Testis (tissue), 3 donors: ENCODE results near the gene KCTD13. TPM values are rescaled to one million over a fixed set of nuclear protein-coding genes. Genes with fewer than 3 reads are reported as not detected.
"Not testable (repeated sequence)": the region's sequence is repeated elsewhere in the genome, so short reads cannot be mapped to it uniquely, and the experiment has no call there.

Experiments
- DNase-seq: peaks from one replicate; pipeline ENCODE4 v3.0.0-alpha.2; 2019
- H3K27ac ChIP-seq, 2 donors: fragments of 200-600 bp; sonication (generic); one replicate each; pipeline ENCODE4 v1.5.1; 2019
- H3K27me3 ChIP-seq: fragments of 200-600 bp; sonication (generic); one replicate; pipeline ENCODE4 v1.5.1; 2019
- H3K36me3 ChIP-seq: fragments of 200-600 bp; sonication (generic); one replicate; pipeline ENCODE4 v1.5.1; 2017; ENCODE audit warnings: low read depth; ENCODE audit errors: missing control alignments
- H3K4me1 ChIP-seq: fragments of 200-600 bp; sonication (generic); one replicate; pipeline ENCODE4 v1.5.1; 2019
- H3K4me3 ChIP-seq, 2 donors: fragments of 200-600 bp; sonication (generic); one replicate each; pipeline ENCODE4 v1.5.1; 2017 to 2019
- H3K9me3 ChIP-seq: fragments of 200-600 bp; sonication (generic); one replicate; pipeline ENCODE4 v1.5.1; 2017
- CTCF ChIP-seq, 3 experiments: fragments of 450-650 bp in 2 of 3; fragments of 200-600 bp in 1 of 3; sonication (generic) in 1 of 3; IDR thresholded peaks; one replicate each; pipeline ENCODE4 v1.5.1; 2016 to 2019; ENCODE audit warnings: antibody characterized with exemption in 3 of 3, mild to moderate bottlenecking in 2 of 3, moderate library complexity in 1 of 3
- POLR2A ChIP-seq: fragments of 450-650 bp; IDR thresholded peaks from one replicate; pipeline ENCODE4 v1.6.1; 2017; ENCODE audit warnings: antibody characterized with exemption, mild to moderate bottlenecking, moderate library complexity
- WGBS, 2 donors: methylation state at CpG; one replicate each; pipeline ENCODE4 v1.1.5; 2018; 5-methylcytosine and 5-hydroxymethylcytosine counted together
- intact Hi-C: fragments of 100-400 bp; cut with DNase I; formaldehyde crosslinking; loops from one replicate; pipeline ENCODE4 v1.15.1; 2023; ENCODE audit warnings: low total_unique reads
- polyA plus RNA-seq: library from polyadenylated mRNA; stranded (reverse); fragments of 350-450 nt; fragmentation: Illumina TruSeq; extraction: RNeasy Lipid Tissue Mini Kit (QIAGEN cat#74804); gene quantifications from one replicate; pipeline ENCODE4 v1.2.3, GENCODE V29; 2014; ENCODE audit warnings: low read depth, low replicate concordance; ENCODE audit not compliant: insufficient read depth
- total RNA-seq, 2 donors: library from RNA; depleted of rRNA; stranded (reverse); fragments of >200 nt; gene quantifications; one replicate each; pipeline ENCODE4 v1.2.3, GENCODE V29; 2016

Gene KCTD13
- total and polyA plus RNA-seq, 3 donors from 2014 or later = 126 to 241 (median 202) TPM

DNA sequence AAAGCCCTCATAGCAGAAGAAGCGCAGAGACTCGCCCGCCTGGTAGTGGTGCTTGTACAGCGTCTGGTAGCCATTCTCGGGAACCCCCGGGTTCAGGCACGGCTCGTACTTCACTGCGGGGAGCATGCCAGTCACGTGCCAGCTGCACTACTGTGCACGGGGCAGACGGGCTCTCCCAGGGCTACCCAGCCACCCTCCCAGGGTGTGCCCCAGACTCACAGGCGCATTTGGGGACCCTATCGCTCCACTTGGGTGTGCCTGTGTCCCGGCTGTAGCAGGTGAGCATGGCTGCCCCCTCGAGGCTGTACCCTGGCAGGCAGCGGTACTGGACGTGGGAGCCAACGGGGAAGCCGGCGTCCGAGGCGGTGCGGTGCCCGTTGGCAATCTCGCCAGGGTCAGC, 52.7 kb downstream of the KCTD13 start:
- TF ChIP-seq POLR2A = no peak
- TF ChIP-seq CTCF (IDR thresholded peaks at IDR 0.05) = no peak
- 90 to 95% methylated on average over 11 to 26 of the region's 26 CpGs for WGBS, 2 donors
- Histone ChIP-seq H3K4me3 (no peak overlapping the region), H3K27me3 (no peaks in the 10 kb centered on the region), H3K27ac (no peak overlapping the region), H3K4me1 (no peaks in the 10 kb centered on the region), H3K36me3 (no peaks in the 10 kb centered on the region), H3K9me3 (no peaks in the 10 kb centered on the region)
- intact Hi-C loops = no loop called here
- no peak for DNase-seq

GRCh38 chr16:29871822-29872546, 54.0 kb downstream of the KCTD13 start:
- no peaks in the 10 kb centered on the region for H3K36me3 ChIP-seq
- no peak overlapping the region for H3K27ac ChIP-seq
- no peaks in the 10 kb centered on the region for H3K9me3 ChIP-seq
- H3K4me1 ChIP-seq = no peaks in the 10 kb centered on the region
- no peak for DNase-seq
- 95 to 97% methylated on average over 15 to 16 of the region's 16 CpGs for WGBS, 2 donors
- H3K27me3 ChIP-seq = no peaks in the 10 kb centered on the region
- TF ChIP-seq POLR2A (no peak), CTCF (IDR thresholded peaks at IDR 0.05) (no peak)
- intact Hi-C loops = no loop called here
- H3K4me3 ChIP-seq = no peak overlapping the region

- WGBS, 2 donors = 92 to 95% methylated on average over 8 of the region's 8 CpGs
- H3K36me3 ChIP-seq, H3K27me3 ChIP-seq, H3K27ac ChIP-seq, H3K4me3 ChIP-seq, intact Hi-C loops, H3K9me3 ChIP-seq, H3K4me1 ChIP-seq, DNase-seq: not testable (repeated sequence)
These were observed 57.0 kb downstream of the KCTD13 start for GRCh38 chr16:29869067-29869466.

DNA sequence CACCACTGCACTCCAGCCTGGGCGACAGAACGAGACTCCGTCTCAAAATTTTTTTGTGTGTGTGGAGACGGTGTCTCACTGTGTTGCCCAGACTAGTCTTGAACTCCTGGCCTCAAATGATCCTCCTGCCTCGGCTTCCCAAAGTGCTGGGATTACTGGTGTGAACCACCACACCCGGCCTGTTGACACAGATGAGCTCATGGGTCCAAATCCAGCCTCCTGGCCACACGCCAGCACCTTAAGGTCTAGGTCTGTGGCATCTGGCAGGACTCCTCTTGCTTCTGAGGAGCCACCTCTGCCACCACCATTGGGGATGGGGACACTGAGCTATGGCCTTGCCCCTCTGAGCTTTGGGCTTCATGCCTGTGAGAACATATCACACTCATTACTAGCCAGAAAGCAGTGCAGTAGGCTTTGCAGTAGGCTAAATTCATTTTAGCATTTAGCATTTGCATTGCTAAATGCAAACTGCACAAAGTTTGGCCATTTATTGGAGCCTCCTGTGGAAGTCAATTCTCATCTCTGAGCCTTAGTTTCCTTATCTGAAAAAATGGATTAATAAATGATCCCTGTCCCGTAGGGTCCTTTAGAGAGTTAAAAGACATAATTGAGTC, 57.5 kb downstream of the KCTD13 start:
- Histone ChIP-seq H3K4me3 (no peak overlapping the region), H3K4me1 (peaks cover 3% of the 10 kb centered on the region), H3K27me3 (no peaks in the 10 kb centered on the region), H3K27ac (no peak overlapping the region), H3K36me3 (no peaks in the 10 kb centered on the region), H3K9me3 (no peaks in the 10 kb centered on the region)
- TF ChIP-seq CTCF (IDR thresholded peaks at IDR 0.05) = no peak
- TF ChIP-seq POLR2A = no peak
- intact Hi-C loops = no loop called here
- DNase-seq = no peak
- 72 to 89% methylated on average over 5 to 8 of the region's 8 CpGs for WGBS, 2 donors

- intact Hi-C loops = no loop called here
- H3K27ac ChIP-seq = no peak overlapping the region
- peak overlapping the region; percentile 87 to 97 for H3K4me3 ChIP-seq
- H3K4me1 ChIP-seq = peaks cover 12% of the 10 kb centered on the region
- WGBS, 2 donors = 57 to 59% methylated on average over 9 of the region's 9 CpGs
- no peak for TF ChIP-seq CTCF (IDR thresholded peaks at IDR 0.05)
- TF ChIP-seq POLR2A = no peak
- no peaks in the 10 kb centered on the region for H3K27me3 ChIP-seq
- no peaks in the 10 kb centered on the region for H3K9me3 ChIP-seq
- H3K36me3 ChIP-seq = no peaks in the 10 kb centered on the region
- DNase-seq = no peak
These were observed 61.8 kb downstream of the KCTD13 start for GRCh38 chr16:29864205-29864604.
